ENCODE results near the gene TSEN54. TPM values are rescaled to one million over a fixed set of nuclear protein-coding genes. Genes with fewer than 3 reads are reported as not detected.
A peak's percentile ranks its signal among the peaks of the same experiment; 100 is the strongest.

TSEN54 gene
- total RNA-seq, 2 experiments from 2014 or later = 75.2 to 76.0 TPM

DNA sequence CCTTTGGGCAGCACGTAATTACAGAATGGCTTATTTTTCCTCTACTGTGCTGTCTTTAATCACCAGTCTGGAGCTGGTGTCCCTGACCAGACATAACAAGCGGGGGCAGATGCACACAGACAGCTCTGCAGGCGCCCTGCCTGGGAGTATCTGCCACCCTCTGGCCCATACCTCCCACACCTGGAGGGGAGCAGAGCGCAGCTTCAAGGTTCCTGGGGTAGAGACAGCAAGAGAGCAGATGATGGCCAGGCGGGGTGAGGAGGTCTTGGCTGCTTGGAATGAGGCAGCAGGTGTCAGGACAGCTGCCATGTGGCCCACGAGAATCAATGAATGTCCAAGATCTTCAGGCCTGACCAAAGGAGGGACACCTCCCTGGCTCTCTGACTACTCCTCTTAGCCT, 36.0 kb upstream of the TSEN54 start:
- H3K27ac Mint-ChIP-seq = no peak overlapping the region
- H3K27me3 Mint-ChIP-seq = no peaks in the 10 kb centered on the region
- ATAC-seq (ENCODE audit: low read depth) (no peak), DNase-seq (no peak)
- POLR2A ChIA-PET = no interaction called here
- no peak overlapping the region for H3K4me3 Mint-ChIP-seq
- peaks cover 2% of the 10 kb centered on the region for H3K4me1 Mint-ChIP-seq
- no peaks in the 10 kb centered on the region for H3K9me3 Mint-ChIP-seq
- H3K36me3 Mint-ChIP-seq = peaks cover 4% of the 10 kb centered on the region

DNA sequence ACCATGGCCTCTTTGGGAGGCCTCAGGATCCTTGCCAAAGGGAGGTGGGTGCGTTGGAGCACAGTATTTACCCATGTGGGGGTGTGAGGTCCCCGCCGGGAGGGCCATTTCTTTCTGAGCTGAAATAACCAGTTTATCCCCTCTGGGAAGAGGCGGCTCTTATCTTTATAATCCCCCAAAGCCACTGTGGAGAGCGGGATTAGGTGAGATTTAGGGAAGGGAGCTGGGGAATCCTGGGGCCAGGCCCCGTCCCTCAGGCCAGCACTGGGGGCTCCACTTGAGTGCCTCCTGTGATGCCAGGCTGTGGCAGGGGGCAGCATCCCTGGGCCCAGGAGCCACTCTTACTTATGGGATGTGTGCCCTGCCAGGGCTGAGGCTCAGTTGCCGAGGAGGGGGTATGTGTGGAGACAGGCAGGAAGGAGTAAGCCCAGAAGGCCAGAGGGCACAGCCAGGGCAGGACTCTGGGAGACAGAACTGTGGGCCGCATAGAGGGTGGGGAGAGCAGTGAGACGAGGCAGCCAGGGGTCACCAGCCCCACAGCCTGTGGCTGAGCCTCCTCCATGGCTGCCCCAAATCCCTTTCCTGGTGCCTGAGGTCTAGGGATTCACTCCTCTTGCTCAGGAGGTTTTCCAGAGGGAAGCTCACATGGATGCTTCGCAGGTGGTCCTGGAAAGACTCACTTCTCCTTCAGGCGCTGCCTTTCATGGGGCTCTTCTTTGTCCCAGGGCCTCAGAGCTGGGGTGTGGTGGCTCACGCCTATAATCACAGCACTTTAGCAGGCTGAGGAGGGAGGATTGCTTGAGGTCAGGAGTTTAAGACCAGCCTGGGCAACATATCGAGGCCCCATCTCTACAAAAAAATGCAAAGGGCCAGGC, 34.9 kb upstream of the TSEN54 start:
- ATAC-seq (ENCODE audit: low read depth) (no peak), DNase-seq (no peak)
- H3K4me1 Mint-ChIP-seq = peaks cover 3% of the 10 kb centered on the region
- H3K27me3 Mint-ChIP-seq = no peaks in the 10 kb centered on the region
- peaks cover 7% of the 10 kb centered on the region for H3K36me3 Mint-ChIP-seq
- POLR2A ChIA-PET = interaction anchor here (0.7 kb wide), 1 partner anchor 623 kb away, joined by 4 read pairs; no protein-coding TSS in a partner anchor
- H3K4me3 Mint-ChIP-seq = no peak overlapping the region
- no peaks in the 10 kb centered on the region for H3K9me3 Mint-ChIP-seq
- H3K27ac Mint-ChIP-seq = no peak overlapping the region

DNA sequence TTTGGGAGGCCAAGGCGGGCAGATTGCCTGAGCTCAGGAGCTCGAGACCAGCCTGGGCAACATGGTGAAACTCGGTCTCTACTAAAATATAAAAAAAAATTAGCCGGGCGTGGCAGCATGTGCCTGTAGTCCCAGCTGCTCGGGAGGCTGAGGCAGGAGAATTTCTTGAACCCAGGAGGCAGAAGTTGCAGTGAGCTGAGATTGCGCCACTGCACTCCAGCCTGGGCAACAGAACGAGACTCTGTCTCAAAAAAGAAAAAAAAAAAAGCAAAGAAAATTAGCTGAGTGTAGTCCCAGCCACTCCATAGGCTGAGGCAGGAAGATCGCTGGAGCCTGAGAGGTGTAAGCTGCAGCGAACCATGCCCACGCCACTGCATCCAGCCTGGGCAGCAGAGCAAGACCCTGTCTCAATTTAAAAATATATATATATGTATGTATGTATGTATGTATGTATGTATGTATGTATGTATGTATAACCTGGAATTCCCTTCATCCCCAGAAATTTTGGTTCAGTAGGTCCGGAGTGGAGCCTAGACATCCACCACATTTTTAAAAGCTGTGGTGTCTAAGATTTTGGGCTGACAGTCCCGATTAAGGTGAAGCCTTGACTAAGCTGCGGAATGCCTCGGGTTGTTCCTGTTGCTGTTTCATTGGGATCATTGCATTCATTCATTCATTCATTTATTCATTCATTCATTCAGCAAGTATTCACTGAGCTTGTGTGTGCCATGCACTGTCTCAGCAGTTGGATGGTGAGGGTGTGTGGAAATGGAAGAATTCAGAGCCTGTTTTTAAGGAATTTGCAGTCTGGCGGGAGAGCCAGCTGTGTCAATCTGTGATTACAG, 34.0 kb upstream of the TSEN54 start:
- Mint-ChIP-seq H3K27ac (no peak overlapping the region), H3K9me3 (no peaks in the 10 kb centered on the region), H3K27me3 (no peaks in the 10 kb centered on the region), H3K4me1 (peaks cover 12% of the 10 kb centered on the region), H3K36me3 (peaks cover 13% of the 10 kb centered on the region), H3K4me3 (no peak overlapping the region)
- ATAC-seq (ENCODE audit: low read depth) (no peak), DNase-seq (no peak)
- POLR2A ChIA-PET = interaction anchor here (0.7 to 0.8 kb wide), 2 partner anchors 26 to 624 kb away, joined by 4 read pairs; partner anchors contain the start of gene TMEM94

DNA sequence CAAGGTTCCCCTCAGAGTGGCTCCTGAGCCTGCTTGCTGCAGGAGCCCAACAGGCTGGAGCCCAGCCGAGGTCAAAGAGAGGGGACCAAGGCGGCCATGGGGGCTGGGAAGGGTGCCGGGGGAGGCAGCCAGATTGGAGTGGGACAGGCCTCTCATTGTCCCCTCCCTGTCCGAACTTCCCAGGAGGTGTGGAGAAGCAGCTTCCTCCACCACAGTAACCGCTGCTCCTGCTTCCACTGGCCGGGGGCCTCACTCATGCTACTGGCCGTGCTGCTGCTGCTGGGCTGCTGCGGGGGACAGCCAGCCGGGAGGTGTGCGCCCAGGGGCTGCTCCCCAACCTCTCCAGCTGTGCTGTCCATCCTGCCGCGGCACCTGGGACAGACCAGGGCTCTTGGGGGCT, 30.6 kb upstream of the TSEN54 start:
- H3K27me3 Mint-ChIP-seq = no peaks in the 10 kb centered on the region

DNA sequence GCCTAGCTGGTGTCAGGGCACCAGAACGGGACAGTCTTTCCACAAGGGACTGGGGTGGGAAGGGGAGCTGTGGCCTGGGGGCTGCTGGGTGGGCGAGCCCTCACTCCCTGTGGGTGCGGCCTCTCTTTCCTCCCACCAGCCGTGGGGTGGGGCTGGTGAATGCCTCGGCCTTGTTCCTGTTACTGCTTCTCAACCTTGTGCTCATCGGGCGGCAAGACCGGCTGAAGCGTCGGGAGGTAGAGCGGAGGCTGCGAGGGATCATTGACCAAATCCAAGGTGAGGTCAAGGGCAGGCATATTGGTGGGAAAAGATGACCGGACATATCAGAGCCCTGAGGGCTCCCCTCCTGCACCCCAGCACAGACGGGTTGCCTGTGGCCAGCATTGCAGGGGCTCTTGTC, 30.2 kb upstream of the TSEN54 start:
- Mint-ChIP-seq H3K4me1 (peaks cover 23% of the 10 kb centered on the region), H3K27me3 (no peaks in the 10 kb centered on the region), H3K4me3 (no peak overlapping the region), H3K27ac (peak overlapping the region; percentile 98), H3K36me3 (peaks cover 18% of the 10 kb centered on the region), H3K9me3 (no peaks in the 10 kb centered on the region)
- POLR2A ChIA-PET = interaction anchor here (0.8 to 4.6 kb wide), 2 partner anchors 29 to 224 kb away, joined by 4 to 27 read pairs; partner anchors contain the start of genes GGA3, MRPS7 and TMEM94
- no peak for DNase-seq
- no peak for ATAC-seq (ENCODE audit: low read depth)

More for the DNA sequence above, 30.6 kb upstream of the TSEN54 start:
- Mint-ChIP-seq H3K4me1 (peaks cover 20% of the 10 kb centered on the region), H3K36me3 (peaks cover 18% of the 10 kb centered on the region), H3K9me3 (no peaks in the 10 kb centered on the region), H3K4me3 (no peak overlapping the region), H3K27ac (no peak overlapping the region)
- POLR2A ChIA-PET = interaction anchor here (0.7 to 4.6 kb wide), 3 partner anchors 9 to 224 kb away, joined by 3 to 27 read pairs (median 4); partner anchors contain the start of genes GGA3, MRPS7 and TMEM94
- ATAC-seq (ENCODE audit: low read depth) (no peak), DNase-seq (no peak)

DNA sequence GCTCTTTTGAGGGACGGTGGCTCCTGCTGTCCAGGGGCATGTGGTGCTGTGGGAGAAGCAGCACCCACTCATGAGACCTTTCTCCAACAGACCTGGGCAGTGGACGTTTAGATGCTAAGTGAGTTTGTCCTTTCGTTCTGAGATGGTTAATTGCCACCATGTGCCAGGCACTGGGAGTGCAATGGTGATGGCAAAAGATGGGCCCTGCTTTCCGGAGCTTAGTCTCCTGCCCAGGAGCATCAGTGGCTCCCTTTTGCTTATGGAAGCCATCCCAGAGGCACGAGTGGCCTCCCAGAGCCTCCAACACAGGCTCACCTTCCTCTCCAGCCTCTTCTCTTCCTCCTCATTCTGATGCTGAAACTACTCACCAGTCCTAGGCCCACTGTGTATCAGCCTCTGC, 29.4 kb upstream of the TSEN54 start:
- POLR2A ChIA-PET = interaction anchor here (0.6 to 4.6 kb wide), 12 partner anchors 10 to 216 kb away, joined by 3 to 27 read pairs (median 5); partner anchors contain the start of genes MIF4GD, TMEM94 and TSEN54
- H3K9me3 Mint-ChIP-seq = no peaks in the 10 kb centered on the region
- H3K4me1 Mint-ChIP-seq = peaks cover 23% of the 10 kb centered on the region
- H3K36me3 Mint-ChIP-seq = peaks cover 18% of the 10 kb centered on the region
- ATAC-seq (ENCODE audit: low read depth) (no peak), DNase-seq (no peak)
- H3K27me3 Mint-ChIP-seq = no peaks in the 10 kb centered on the region
- peak overlapping the region; percentile 98 for H3K27ac Mint-ChIP-seq
- peak overlapping the region; percentile 77 for H3K4me3 Mint-ChIP-seq

DNA sequence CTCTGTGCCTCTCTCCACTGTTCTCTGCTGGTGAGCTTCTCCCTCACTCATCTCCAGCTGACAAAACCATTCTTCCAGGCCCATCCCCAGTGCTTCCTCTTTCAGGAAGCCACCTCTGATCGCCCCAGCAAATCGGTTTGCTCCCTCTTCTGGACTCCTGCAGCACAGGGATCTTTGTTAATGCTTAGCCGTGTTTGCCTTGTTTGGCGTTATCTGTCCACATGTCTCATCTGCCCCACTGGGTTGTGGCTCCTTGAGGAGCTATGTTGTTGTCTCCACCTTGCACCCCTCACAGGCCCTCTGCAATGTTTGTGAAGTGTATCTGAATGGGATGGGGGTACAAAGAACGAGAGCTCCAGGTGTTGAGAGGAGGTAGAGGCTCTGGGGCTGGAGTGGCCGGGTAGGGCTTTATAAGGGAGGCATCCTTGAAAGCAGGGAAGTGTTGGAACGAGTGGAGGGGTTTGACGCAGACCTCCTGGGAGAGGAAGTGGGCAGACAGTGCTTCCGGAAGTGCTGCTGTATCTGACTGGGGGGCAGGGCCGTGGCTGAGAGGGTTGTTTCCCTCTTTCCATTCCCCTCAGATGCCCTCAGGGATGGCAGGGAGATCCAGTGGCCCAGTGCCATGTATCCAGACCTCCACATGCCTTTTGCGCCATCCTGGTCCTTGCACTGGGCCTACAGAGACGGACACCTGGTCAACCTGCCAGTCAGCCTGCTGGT, 28.8 kb upstream of the TSEN54 start:
- ATAC-seq (ENCODE audit: low read depth) = peak; percentile 95
- no peaks in the 10 kb centered on the region for H3K27me3 Mint-ChIP-seq
- peak; percentile 72 for DNase-seq
- H3K27ac Mint-ChIP-seq = peak overlapping the region; percentile 98
- peak overlapping the region; percentile 77 for H3K4me3 Mint-ChIP-seq
- H3K4me1 Mint-ChIP-seq = peaks cover 23% of the 10 kb centered on the region
- peaks cover 18% of the 10 kb centered on the region for H3K36me3 Mint-ChIP-seq
- no peaks in the 10 kb centered on the region for H3K9me3 Mint-ChIP-seq
- POLR2A ChIA-PET = interaction anchor here (0.7 to 4.6 kb wide), 12 partner anchors 9 to 216 kb away, joined by 3 to 27 read pairs (median 5); partner anchors contain the start of genes MIF4GD, TMEM94 and TSEN54

DNA sequence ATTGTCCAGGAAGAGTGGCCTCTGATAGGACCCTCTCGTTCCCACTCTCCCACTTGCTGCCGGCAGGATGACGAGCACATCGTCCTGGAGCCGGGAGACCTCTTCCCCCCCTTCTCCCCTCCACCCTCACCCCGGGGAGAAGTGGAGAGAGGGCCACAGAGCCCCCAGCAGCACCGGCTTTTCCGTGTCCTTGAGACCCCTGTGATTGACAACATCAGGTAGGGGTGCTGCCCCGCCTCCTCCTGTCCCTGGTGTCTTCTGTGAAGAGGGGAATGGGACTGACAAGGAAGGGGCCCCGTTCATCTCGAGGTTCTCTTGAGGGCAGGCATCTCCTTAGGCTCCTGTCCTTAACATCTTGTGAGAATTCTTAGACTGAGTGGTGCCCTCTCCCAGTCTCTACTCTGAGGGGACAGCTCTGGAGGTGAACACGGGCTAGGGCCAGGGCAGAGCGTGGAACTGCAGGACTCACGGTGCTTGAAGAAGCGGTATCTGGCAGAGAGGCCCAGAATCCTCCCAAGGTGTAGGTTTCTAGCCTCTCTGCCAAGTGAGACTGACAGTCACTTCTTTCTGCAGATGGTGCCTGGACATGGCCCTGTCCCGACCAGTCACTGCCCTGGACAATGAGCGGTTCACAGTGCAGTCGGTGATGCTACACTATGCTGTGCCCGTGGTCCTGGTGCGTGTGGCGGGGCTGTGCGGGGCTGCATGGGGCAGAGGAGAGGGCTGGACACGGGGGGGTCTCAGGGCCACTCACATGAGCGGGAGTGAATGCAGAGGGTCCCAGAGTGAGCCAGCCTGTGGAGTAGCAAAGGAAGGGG, 27.4 kb upstream of the TSEN54 start:
- POLR2A ChIA-PET = interaction anchor here (2.0 to 4.6 kb wide), 3 partner anchors 9 to 218 kb away, joined by 5 to 27 read pairs (median 6); partner anchors contain the start of genes MIF4GD and TMEM94
- Mint-ChIP-seq H3K4me1 (peaks cover 23% of the 10 kb centered on the region), H3K27me3 (no peaks in the 10 kb centered on the region), H3K27ac (peak overlapping the region; percentile 98), H3K36me3 (peaks cover 18% of the 10 kb centered on the region), H3K4me3 (peak overlapping the region; percentile 5), H3K9me3 (no peaks in the 10 kb centered on the region)
- ATAC-seq (ENCODE audit: low read depth) (no peak), DNase-seq (no peak)

DNA sequence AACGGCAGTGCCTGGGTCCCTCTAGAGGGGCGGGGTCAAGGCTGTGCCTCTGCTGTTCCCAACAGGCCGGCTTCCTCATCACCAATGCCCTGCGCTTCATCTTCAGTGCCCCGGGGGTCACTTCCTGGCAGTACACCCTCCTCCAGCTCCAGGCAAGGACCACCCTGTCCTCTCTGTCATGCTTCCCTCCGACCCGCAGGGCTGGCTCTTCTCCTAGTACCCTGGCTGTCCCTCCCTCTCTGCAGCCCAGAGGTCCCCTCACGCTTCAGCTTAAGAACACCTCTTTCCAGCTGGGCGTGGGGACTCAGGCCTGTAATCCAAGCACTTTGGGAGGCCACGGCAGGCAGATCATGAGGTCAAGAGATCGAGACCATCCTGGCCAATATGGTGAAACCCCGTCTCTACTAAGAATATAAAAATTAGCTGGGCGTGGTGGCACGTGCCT, 26.8 kb upstream of the TSEN54 start:
- H3K27ac Mint-ChIP-seq = peak overlapping the region; percentile 77
- H3K4me3 Mint-ChIP-seq = no peak overlapping the region
- no peaks in the 10 kb centered on the region for H3K9me3 Mint-ChIP-seq
- DNase-seq = no peak
- no peak for ATAC-seq (ENCODE audit: low read depth)
- peaks cover 18% of the 10 kb centered on the region for H3K36me3 Mint-ChIP-seq
- no peaks in the 10 kb centered on the region for H3K27me3 Mint-ChIP-seq
- POLR2A ChIA-PET = interaction anchor here (0.6 kb wide), 1 partner anchor 33 kb away, joined by 3 read pairs; the partner anchor contains the start of gene TMEM94
- peaks cover 23% of the 10 kb centered on the region for H3K4me1 Mint-ChIP-seq

DNA sequence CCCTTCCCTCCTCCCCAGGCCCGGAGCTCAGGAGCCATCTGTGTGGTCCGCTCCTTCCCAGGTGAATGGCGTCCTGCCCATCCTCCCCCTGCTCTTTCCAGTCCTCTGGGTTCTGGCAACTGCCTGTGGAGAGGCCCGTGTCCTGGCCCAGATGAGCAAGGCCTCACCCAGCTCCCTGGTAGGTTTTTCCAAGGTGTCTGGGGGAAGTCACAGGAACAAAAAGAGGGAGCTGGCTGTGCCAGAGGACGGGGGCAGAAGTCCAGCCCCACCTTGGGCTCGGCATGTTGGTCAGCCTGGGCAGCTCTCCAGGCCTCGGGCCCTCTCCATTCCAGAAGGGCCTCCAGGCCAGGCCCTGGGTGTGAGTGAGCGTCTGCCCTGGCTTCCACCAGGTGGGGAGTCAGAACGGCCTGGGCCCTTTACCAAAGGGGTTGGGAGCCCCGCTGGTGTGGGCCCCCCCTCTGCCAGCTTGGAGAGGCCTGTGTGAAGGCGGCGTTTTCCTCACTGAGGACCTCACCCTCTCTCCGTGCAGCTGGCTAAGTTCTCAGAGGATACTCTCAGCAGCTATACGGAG, 26.1 kb upstream of the TSEN54 start:
- Mint-ChIP-seq H3K4me1 (peaks cover 20% of the 10 kb centered on the region), H3K4me3 (no peak overlapping the region), H3K27me3 (no peaks in the 10 kb centered on the region), H3K9me3 (no peaks in the 10 kb centered on the region), H3K27ac (peak overlapping the region; percentile 48), H3K36me3 (peaks cover 15% of the 10 kb centered on the region)
- POLR2A ChIA-PET = interaction anchor here (0.6 kb wide), 1 partner anchor 34 kb away, joined by 3 read pairs; the partner anchor contains the start of gene TMEM94
- ATAC-seq (ENCODE audit: low read depth) (no peak), DNase-seq (no peak)

DNA sequence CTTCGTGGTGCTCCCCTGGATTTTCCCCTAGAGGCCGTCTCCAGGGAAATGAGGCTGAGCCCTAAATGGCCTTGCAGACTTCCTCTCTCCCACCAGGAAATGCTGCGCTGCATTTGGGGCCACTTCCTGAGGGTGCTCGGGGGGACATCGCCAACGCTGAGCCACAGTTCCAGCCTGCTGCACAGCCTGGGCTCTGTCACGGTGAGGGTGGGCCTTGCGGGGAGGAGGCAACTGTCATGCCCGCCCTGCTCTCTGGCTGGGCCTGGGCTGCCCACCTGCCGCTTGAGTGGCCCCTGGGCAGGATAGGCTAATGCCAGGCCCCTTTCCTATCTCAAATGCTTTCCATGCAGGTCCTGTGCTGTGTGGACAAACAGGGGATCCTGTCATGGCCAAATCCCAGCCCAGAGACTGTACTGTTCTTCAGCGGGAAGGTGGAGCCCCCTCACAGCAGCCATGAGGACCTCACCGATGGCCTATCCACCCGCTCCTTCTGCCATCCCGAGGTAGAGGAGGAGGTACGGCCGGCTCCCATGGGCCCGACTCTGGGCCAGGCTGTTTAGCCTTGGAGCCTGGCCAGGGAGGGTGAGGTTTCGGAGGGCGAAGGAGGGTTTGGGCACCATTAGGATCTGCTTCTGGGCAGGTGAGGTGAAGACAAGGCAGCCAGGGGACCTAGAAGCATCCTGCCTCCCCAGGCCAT, 25.2 kb upstream of the TSEN54 start:
- Mint-ChIP-seq H3K36me3 (peaks cover 15% of the 10 kb centered on the region), H3K9me3 (no peaks in the 10 kb centered on the region), H3K4me1 (peaks cover 20% of the 10 kb centered on the region), H3K4me3 (no peak overlapping the region), H3K27ac (no peak overlapping the region), H3K27me3 (no peaks in the 10 kb centered on the region)
- POLR2A ChIA-PET = no interaction called here
- no peak for ATAC-seq (ENCODE audit: low read depth)
- no peak for DNase-seq

Data from activated naive CD8-positive, alpha-beta T cell treated with anti-CD3 and anti-CD28 coated beads, Interleukin-2, amount 10 ng/mL, durations not matched to agents 7 days and 5 days (primary cell).